ENCODE data around the gene NOTCH1.
"Not testable (repeated sequence)": the region's sequence is repeated elsewhere in the genome, so short reads cannot be mapped to it uniquely, and the experiment has no call there.

The NOTCH1 gene

GRCh38 chr9:136545965-136546696, at the start of gene NOTCH1:
Gene NOTCH1, minus strand, starts transcription at chr9:136546048. Its CDS starts 262 bp downstream, at chr9:136545786.
- DNase-seq = peak; percentile 91

GRCh38 chr9:136594492-136594891, 48.6 kb upstream of the NOTCH1 start:
- no peak for DNase-seq

DNA sequence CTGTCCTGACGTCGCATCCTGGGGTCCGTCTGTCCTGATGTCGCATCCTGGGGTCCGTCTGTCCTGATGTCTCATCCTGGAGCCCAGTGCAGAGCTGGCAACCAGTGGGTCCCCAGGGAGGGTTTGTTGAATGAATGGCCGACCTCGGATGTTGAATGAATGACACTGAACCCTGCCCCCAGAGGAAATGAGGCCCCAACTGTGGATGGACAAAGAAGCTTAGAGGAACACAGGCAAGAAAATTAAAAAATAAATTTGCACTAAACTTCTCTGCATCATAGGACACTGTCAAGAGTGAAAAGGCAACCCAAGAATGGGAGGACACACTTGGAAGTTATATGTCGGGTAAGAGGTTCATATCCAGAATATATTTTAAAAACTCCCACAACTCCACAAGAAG, 47.7 kb upstream of the NOTCH1 start:
- DNase-seq = no peak

DNA sequence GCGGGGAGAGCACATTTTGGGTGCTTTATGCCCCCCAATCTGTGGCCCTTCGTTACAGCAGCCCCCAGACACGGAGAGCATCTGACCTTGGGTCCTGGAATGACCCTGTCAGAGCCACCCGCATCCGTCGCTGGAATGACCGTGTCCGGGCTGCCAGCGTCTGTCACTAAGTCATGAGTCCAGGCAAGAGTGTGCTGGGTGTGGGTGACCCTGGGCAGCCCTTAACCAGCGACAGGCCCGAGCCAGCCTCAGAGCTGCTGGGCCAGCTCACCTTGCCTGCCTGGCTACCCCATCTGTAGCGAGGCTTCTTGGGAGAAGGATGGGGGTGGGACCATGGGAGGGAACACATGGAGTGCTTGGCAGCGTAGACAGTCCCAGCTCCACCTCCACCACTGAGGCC, 46.8 kb upstream of the NOTCH1 start:
- no peak for DNase-seq

GRCh38 chr9:136590821-136591752, 45.2 kb upstream of the NOTCH1 start:
- no peak for DNase-seq

DNA sequence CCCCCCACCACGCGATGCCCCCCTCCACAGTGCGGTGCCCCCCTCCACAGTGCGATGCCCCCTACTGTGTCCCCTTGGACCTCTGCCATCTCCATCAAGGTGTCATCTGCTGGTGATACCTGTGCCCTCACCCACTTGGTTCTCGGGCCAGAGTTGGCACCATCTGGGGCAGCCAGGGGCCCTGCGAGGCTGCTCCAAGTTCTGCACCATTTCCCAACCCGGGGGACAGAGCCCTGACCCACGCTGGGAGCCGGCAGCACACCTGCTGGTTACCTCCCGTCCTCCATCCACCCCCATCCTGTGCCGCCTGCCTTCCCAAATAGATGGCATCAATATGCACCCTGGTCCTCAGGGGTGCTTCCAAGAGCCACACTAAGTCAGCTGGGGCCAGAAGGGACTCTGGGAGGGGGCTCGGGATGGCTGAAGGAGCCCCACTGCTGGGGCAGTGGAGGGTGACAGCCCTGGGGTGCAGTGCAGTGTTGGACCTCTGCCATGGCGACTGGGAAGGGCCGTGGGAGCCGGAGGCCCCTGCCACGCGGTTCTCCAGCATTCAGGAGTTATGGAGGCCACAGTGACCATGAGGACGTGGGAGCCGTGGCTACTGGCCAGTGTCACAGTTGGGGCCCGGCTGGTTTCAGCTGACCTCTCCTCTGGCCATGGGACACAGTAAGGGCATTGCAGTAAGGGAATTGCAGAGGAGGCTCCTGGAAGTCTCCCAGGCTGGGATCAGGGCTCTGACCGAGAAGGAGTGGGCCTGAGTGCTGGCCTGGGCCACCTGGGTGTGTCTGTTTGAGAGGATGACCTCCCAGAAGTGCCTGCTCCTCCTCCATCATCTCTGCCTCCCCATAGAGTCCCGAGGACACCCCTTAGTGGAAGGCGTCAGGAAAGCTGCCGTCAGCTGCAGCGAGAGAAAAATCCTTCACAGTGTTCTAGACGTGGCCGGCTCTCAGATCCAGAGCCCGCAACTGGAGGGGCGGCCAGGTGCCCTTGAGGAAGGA, 44.2 kb upstream of the NOTCH1 start:
- DNase-seq = no peak

GRCh38 chr9:136588663-136589464, 43.0 kb upstream of the NOTCH1 start:
- no peak for DNase-seq

- no peak for DNase-seq
Measured at GRCh38 chr9:136587944-136588662, 42.3 kb upstream of the NOTCH1 start.

DNA sequence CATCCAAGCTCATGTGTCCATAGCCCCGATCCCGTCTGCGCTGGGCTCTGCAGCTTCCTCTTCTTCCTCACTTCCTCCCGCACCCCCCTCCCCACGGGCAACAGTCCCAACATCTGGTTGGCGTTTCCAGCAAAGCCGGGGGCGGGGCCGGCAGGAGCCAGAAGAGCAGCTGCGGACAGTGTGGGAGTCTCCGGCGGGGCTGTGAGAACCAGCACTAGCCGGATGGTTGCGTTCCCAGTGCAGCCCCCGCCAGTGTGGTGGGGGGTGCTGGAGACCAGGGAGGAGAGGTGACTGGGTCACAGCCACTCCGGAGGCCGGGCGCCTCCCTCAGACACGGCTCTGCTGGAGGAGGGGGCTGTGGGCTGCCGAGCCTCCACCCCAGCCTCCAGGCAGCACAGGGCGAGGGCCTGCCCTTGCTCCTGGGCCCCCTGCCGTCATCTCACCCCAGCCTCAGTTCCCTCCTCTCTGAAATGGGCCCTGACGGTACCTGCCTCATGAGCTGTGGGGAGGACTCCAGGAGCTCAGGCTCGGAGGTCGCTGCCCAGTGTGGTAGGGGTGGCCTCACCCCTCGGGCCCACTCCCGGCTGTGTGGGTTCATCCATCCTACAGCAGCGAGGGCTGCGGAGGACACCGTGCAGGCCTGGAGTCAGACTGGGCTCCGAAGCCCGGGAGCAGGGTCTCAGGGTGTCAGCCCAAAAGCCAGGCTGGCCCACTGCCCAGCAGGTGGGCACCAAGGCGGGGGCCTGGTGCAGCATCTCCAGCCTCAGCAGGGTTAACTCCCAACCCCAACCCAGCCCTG, 41.5 kb upstream of the NOTCH1 start:
- no peak for DNase-seq

DNA sequence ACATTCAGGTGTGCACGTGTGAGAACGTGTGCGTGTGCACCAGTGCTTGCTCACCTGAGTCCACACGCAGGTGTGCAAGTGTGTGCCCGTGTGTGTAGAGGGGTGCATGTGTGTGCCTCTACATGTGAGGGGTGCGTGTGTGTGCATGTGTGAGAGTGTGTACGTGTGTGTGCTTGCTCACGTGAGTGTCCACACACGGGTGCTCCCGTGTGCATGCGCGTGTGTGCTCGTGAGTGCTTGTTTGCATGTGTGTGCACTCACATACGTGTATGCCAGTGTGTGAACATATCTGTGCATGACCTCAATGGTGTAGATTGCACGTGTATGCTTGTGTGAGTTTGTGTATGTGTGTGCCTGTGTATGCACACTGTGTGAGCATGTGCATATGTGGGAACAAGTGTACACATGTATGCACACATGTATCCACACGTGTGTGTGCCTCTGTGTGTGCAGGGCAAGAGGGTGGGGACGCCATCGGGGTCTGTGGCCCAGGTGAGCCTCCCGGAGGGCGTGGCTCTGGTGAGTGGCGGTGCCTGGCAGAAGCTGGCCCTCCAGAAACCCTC, 40.6 kb upstream of the NOTCH1 start:
- DNase-seq = no peak

DNA sequence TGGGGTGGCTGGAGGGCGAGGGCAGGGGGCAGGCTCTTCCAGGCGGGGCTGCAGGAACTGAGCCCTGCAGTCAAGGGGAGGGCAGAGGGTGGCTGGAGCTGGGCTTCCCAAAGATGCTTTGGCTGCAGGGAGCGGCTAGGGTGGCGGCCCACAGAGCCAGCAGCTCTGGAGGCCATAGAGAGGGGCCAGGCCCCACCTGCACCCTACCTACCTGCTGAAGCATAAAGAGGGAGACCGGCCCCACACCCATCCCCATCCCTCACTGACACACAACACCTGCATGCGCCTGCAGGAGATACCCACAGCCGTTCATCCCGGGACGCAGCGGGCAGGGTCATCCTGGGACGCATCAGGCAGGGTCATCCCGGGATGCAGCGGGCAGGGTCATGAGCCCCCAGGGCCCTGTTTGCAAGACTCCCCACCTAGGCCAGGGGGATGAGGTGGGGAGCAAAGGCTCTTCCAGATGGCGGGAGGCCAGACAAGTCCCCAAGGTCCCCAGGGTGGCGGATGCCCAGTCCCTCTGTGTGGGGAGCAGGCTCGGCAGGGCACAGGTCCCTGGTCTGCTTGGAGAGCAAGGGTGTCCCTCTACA, 39.8 kb upstream of the NOTCH1 start:
- DNase-seq = no peak

GRCh38 chr9:136584934-136585333, 39.1 kb upstream of the NOTCH1 start:
- no peak for DNase-seq

DNA sequence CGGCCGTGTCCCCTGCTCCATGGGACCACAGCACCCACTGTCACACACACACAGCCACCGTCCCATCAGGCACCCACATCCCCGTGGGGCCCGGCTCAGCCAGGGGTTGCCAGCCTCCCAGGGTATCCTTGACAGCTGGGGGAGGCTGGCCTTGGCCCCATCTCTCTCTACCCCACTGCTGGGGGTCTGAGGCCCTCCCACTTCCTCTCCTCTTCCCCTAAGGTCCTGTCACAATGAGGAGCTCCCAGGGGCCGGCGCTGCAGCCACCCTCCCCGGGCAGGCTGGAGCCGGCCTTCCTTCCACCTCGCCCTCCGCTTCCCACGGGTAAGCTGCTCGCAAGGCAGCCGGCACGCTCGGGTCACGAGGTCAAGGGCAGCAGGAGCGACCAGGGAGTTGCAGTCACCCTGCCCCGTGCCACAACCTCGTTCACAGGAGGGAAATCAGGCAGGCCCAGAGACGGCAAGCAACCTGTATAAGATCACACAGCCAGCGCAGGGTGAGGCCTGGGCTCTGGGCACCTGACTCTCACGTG, 38.6 kb upstream of the NOTCH1 start:
- DNase-seq = no peak

DNA sequence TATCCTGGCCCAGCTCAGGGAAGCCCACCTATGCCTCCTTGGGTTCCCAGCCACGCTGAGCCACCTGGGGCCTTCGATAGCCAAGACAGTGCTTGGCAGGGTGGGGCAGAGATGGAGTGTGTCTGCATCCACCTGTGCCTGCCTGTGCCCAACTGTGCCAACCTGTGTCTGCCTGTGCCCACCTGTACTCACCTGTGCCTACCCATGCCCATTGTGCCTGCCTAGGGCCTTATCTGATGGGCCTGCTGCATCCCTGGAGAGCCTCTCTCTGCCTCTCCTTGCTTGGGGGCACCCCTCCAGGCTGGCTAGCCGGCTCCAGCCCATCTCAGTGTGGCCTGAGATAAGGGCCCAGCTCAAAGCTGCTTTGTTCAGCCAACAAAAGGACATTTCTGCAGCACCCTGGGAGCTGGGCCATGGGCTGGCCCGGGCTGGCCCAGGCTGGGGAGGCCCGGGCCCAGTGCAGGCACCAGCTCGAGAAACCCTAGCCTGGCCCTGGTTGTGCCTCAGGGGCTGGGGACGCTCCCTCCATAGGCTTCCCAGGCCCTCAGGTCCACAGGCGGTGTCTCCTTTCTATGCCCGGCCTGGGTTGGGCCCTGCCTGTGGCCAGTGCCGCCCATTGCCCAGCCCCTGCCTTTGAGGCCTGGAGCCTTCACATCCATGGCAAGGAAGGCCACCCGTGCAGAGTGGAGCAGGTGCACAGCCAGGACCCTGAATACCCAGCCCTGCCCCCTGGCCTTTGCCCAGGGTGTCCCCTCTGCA, 37.3 kb upstream of the NOTCH1 start:
- DNase-seq = no peak

- no peak for DNase-seq
Measured at GRCh38 chr9:136581614-136582447, 36.0 kb upstream of the NOTCH1 start.

- DNase-seq = not testable (repeated sequence)
Measured at GRCh38 chr9:136579650-136580219, 33.9 kb upstream of the NOTCH1 start.
